NCI-H2107 (cell line): ENCODE measurements around the gene PDZD4.

ENCODE experiments used
- DNase-seq: peaks from one replicate; lab custom pipeline; 2025; lab: John Stamatoyannopoulos, UW

Gene PDZD4

DNA sequence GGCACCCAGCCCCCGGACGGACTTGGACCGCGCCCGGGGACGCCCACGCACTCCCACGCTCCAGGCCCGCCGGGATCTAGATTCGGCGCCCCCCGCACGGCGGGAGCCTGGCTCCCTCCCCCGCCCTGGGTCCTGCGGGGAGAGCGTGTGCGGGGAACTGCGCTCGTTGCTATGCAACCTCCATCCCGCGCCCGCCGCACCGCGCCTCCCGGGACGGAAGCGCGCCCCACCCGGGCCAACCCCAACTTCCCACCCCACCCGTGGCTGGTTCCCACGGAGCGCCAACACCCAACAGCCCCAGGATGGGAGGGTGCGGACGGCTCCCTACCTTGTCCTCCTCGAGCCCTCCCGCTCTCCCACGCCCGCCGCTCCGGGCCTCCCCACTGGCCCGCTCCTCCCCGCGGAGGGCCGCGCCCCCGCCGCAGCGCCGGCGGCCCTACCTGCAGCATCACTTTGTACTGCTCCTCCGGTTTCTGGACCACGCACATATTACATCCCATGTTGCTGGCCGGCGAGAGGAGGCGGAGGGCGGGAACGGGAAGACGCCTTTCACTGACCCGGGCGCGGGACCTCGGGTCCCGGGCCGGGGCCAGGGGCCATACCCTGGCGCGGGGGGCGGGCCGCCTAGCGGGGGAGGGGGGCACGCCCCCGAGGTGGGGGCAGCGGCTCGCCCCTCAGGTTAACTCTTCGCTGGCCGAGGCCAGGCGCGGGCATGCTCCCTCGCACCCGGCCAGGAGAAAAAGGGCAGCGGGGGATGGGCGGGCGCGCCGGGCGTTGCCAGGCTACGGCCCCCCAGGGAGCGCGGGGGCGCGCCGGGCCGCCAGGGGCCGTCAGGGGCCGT lies at the start of gene PDZD4:
PDZD4 (minus strand) TSS at position 746 of the 841 bp plus-strand sequence; CDS start at position 500, 246 bp downstream.
- DNase-seq: no peak

- DNase-seq: no peak
Observed at GRCh38 chrX:153879741-153880439, 49.5 kb upstream of the PDZD4 start.

- peak; percentile 51 for DNase-seq
Observed at GRCh38 chrX:153878969-153879653, 48.8 kb upstream of the PDZD4 start.

DNA sequence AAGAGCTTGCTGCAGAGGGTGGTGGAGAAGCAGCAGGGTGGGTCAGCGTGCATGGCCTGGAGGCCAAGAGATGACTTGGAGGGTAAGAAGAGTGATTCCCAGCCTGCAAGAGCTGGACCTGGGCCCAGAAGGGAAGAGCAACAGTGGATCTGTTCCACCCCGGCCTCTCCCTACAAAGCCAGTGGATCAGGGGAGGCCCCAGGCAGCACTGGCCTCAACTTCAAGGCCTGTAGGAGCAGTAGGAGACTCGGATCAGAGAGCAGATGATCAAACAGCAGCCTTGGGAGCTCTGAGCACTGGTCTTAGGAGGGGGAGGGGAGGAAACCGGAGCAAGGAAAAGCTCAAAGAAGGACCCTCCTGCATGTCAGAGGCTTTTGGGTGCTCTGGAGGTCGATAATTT lies 48.0 kb upstream of the PDZD4 start:
- no peak for DNase-seq

- DNase-seq: no peak
Observed at GRCh38 chrX:153877571-153878261, 47.4 kb upstream of the PDZD4 start.

- DNase-seq: no peak
Observed at GRCh38 chrX:153876112-153876491, 45.8 kb upstream of the PDZD4 start.

GRCh38 chrX:153875391-153876111 lies 45.2 kb upstream of the PDZD4 start:
- no peak for DNase-seq

- DNase-seq: no peak
Observed at GRCh38 chrX:153874366-153875125, 44.2 kb upstream of the PDZD4 start.

DNA sequence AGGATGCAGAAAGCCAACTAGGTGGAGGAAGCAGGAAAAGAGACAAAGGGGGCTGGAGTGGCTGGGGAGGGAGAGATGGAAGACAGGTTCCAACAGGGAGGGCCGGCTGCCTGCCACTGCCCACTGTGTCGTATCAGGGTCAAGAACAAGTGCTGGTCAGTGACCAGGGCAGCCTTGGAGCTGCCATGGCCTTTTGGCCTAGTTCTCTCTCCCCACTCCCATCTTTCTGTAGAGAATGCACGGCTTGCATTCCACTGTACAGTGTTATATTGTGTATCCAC lies 43.7 kb upstream of the PDZD4 start:
- DNase-seq: no peak

GRCh38 chrX:153873282-153874084 lies 43.1 kb upstream of the PDZD4 start:
- no peak for DNase-seq

GRCh38 chrX:153871946-153872878 lies 41.9 kb upstream of the PDZD4 start:
- DNase-seq: no peak

GRCh38 chrX:153871451-153871850 lies 41.1 kb upstream of the PDZD4 start:
- no peak for DNase-seq

DNA sequence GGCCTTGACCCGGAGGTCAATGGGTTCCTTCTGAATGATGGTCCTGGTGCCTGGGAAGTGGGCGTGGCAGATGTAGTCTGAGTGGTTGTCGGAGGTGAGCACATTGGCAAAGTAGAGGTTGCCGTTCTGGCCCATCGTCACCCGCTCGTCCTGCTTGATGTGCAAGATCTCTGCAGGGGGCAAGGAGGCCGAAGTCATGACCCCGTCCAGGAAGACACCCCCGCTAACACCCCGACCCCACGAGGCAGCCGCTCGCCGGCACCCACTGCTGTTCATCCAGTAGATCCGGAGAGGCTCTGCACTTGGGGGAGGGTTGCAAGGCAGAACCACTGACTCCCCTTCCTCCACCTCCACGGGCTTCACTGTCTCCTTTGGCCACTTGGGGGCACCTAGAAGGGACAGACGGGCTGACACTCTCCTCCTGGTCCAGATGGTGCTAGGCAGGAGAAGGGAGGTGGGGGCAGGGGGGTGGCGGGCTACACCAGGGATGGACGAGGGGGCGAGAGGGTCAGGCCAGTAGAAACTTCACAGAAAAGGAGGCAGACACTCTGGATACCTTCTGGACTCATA lies 40.5 kb upstream of the PDZD4 start:
- DNase-seq: no peak

- DNase-seq: no peak
Observed at GRCh38 chrX:153870288-153870690, 39.9 kb upstream of the PDZD4 start.

- DNase-seq: no peak
Observed at GRCh38 chrX:153869473-153870287, 39.3 kb upstream of the PDZD4 start.

- no peak for DNase-seq
Observed at GRCh38 chrX:153868576-153869472, 38.5 kb upstream of the PDZD4 start.

GRCh38 chrX:153867671-153868070 lies 37.3 kb upstream of the PDZD4 start:
- DNase-seq: no peak
